Stimulated activated naive B cell treated with anti-CD40 and anti-IgM and Interleukin-4, amounts not matched to agents 10 μg/mL and 1 μg/mL and 100 μg/mL, for 72 hours (primary cell): ENCODE data around the gene ADPRHL1.
A peak's percentile ranks its signal among the peaks of the same experiment; 100 is the strongest.

Source experiments
- ATAC-seq, 2 donors: fragments of 150-1000 bp; cut with Tn5 transposase; replicated peaks; 2 replicates each; pipeline ENCODE4 v1.10.0; 2021; ENCODE audit warnings: moderate library complexity in 1 of 2
- DNase-seq: peaks from one replicate; pipeline ENCODE4 v3.0.0; 2021
- H3K27ac Mint-ChIP-seq: one replicate; pipeline ENCODE4 v1.8.0; 2022; ENCODE audit warnings: mild to moderate bottlenecking, mixed read lengths
- H3K27me3 Mint-ChIP-seq, 2 donors: one replicate each; pipeline ENCODE4 v1.8.0; 2022; ENCODE audit warnings: mixed read lengths in 2 of 2
- H3K36me3 Mint-ChIP-seq, 2 donors: one replicate each; pipeline ENCODE4 v1.8.0; 2022; ENCODE audit warnings: mixed read lengths in 2 of 2, mild to moderate bottlenecking in 1 of 2
- H3K4me1 Mint-ChIP-seq, 2 donors: one replicate each; pipeline ENCODE4 v1.8.0; 2022; ENCODE audit warnings: mixed read lengths in 2 of 2, mild to moderate bottlenecking in 1 of 2
- H3K4me3 Mint-ChIP-seq, 2 donors: one replicate each; pipeline ENCODE4 v1.8.0; 2022; ENCODE audit warnings: mild to moderate bottlenecking in 2 of 2, mixed read lengths in 2 of 2, moderate library complexity in 1 of 2
- H3K9me3 Mint-ChIP-seq, 2 donors: one replicate each; pipeline ENCODE4 v1.8.0; 2022; ENCODE audit warnings: mixed read lengths in 2 of 2, mild to moderate bottlenecking in 1 of 2

ADPRHL1 gene

GRCh38 chr13:113406321-113407102, 46.8 kb downstream of the ADPRHL1 start:
- ATAC-seq (no peak), DNase-seq (no peak)
- Mint-ChIP-seq H3K27me3 (peaks cover 0 to 6% of the 10 kb centered on the region in 2 donors), H3K4me3 (no peak overlapping the region), H3K9me3 (peaks cover 0 to 4% of the 10 kb centered on the region in 2 donors), H3K36me3 (peaks cover 0 to 3% of the 10 kb centered on the region in 2 donors), H3K27ac (no peak overlapping the region), H3K4me1 (peaks cover 14 to 42% of the 10 kb centered on the region in 2 donors)

- no peak for ATAC-seq
- peaks cover 0 to 6% of the 10 kb centered on the region in 2 donors for H3K27me3 Mint-ChIP-seq
These were observed 47.6 kb downstream of the ADPRHL1 start for GRCh38 chr13:113405481-113406300.

GRCh38 chr13:113404723-113405471, 48.4 kb downstream of the ADPRHL1 start:
- ATAC-seq (no peak), DNase-seq (no peak)
- Mint-ChIP-seq H3K9me3 (peaks cover 0 to 3% of the 10 kb centered on the region in 2 donors), H3K27me3 (peaks cover 0 to 6% of the 10 kb centered on the region in 2 donors), H3K4me3 (no peak overlapping the region), H3K4me1 (peaks cover 9 to 35% of the 10 kb centered on the region in 2 donors), H3K36me3 (peaks cover 0 to 3% of the 10 kb centered on the region in 2 donors), H3K27ac (no peak overlapping the region)

More at GRCh38 chr13:113405481-113406300, 47.6 kb downstream of the ADPRHL1 start:
- Mint-ChIP-seq H3K4me3 (no peak overlapping the region), H3K9me3 (peaks cover 0 to 3% of the 10 kb centered on the region in 2 donors), H3K27ac (no peak overlapping the region), H3K36me3 (peaks cover 0 to 3% of the 10 kb centered on the region in 2 donors), H3K4me1 (peaks cover 9 to 39% of the 10 kb centered on the region in 2 donors)
- no peak for DNase-seq

- no peak overlapping the region for H3K27ac Mint-ChIP-seq
- peaks cover 0 to 11% of the 10 kb centered on the region in 2 donors for H3K27me3 Mint-ChIP-seq
- DNase-seq (no peak), ATAC-seq (no peak)
- peaks cover 0 to 2% of the 10 kb centered on the region in 2 donors for H3K9me3 Mint-ChIP-seq
- H3K36me3 Mint-ChIP-seq: peaks cover 0 to 2% of the 10 kb centered on the region in 2 donors
- peaks cover 8 to 29% of the 10 kb centered on the region in 2 donors for H3K4me1 Mint-ChIP-seq
- no peak overlapping the region for H3K4me3 Mint-ChIP-seq
These were observed 48.9 kb downstream of the ADPRHL1 start for GRCh38 chr13:113404366-113404722.

- Mint-ChIP-seq H3K36me3 (no peaks in the 10 kb centered on the region), H3K4me1 (peaks cover 5 to 21% of the 10 kb centered on the region in 2 donors), H3K9me3 (no peaks in the 10 kb centered on the region), H3K4me3 (no peak overlapping the region), H3K27ac (no peak overlapping the region), H3K27me3 (peaks cover 0 to 14% of the 10 kb centered on the region in 2 donors)
- ATAC-seq (no peak), DNase-seq (no peak)
These were observed 49.8 kb downstream of the ADPRHL1 start for GRCh38 chr13:113403255-113404104.

GRCh38 chr13:113402471-113403254, 50.6 kb downstream of the ADPRHL1 start:
- H3K27me3 Mint-ChIP-seq: peaks cover 0 to 14% of the 10 kb centered on the region in 2 donors
- H3K4me1 Mint-ChIP-seq: peaks cover 5 to 13% of the 10 kb centered on the region in 2 donors
- H3K9me3 Mint-ChIP-seq: no peaks in the 10 kb centered on the region
- DNase-seq: no peak
- H3K27ac Mint-ChIP-seq: no peak overlapping the region
- ATAC-seq: no peak
- H3K4me3 Mint-ChIP-seq: no peak overlapping the region
- H3K36me3 Mint-ChIP-seq: no peaks in the 10 kb centered on the region

- ATAC-seq (no peak), DNase-seq (no peak)
- Mint-ChIP-seq H3K27me3 (peaks cover 0 to 8% of the 10 kb centered on the region in 2 donors), H3K4me1 (peaks cover 0 to 7% of the 10 kb centered on the region in 2 donors), H3K27ac (no peak overlapping the region), H3K9me3 (no peaks in the 10 kb centered on the region), H3K36me3 (no peaks in the 10 kb centered on the region), H3K4me3 (no peak overlapping the region)
These were observed 51.6 kb downstream of the ADPRHL1 start for GRCh38 chr13:113401452-113402415.

- Mint-ChIP-seq H3K36me3 (no peaks in the 10 kb centered on the region), H3K27ac (no peak overlapping the region), H3K4me3 (no peak overlapping the region), H3K27me3 (peaks cover 0 to 8% of the 10 kb centered on the region in 2 donors), H3K4me1 (peaks cover 0 to 7% of the 10 kb centered on the region in 2 donors), H3K9me3 (no peaks in the 10 kb centered on the region)
- DNase-seq: no peak
- peak; percentile 32 to 62 for ATAC-seq
These were observed 52.5 kb downstream of the ADPRHL1 start for GRCh38 chr13:113400621-113401451.

- H3K27me3 Mint-ChIP-seq: peaks cover 0 to 8% of the 10 kb centered on the region in 2 donors
- DNase-seq (no peak), ATAC-seq (no peak)
- H3K4me3 Mint-ChIP-seq: no peak overlapping the region
- peaks cover 0 to 7% of the 10 kb centered on the region in 2 donors for H3K4me1 Mint-ChIP-seq
- H3K27ac Mint-ChIP-seq: no peak overlapping the region
- H3K36me3 Mint-ChIP-seq: no peaks in the 10 kb centered on the region
- no peaks in the 10 kb centered on the region for H3K9me3 Mint-ChIP-seq
These were observed 53.5 kb downstream of the ADPRHL1 start for GRCh38 chr13:113399755-113400149.

GRCh38 chr13:113398963-113399754, 54.1 kb downstream of the ADPRHL1 start:
- Mint-ChIP-seq H3K4me3 (no peak overlapping the region), H3K4me1 (peaks cover 0 to 7% of the 10 kb centered on the region in 2 donors), H3K27ac (no peak overlapping the region), H3K27me3 (peaks cover 0 to 8% of the 10 kb centered on the region in 2 donors), H3K9me3 (no peaks in the 10 kb centered on the region), H3K36me3 (no peaks in the 10 kb centered on the region)
- DNase-seq (no peak), ATAC-seq (no peak)
